GM12873 (cell line): ENCODE results near the gene FAM187B.

Experiments
- CTCF ChIP-seq: IDR thresholded peaks from 2 replicates; pipeline ENCODE4 v1.5.1; 2012; ENCODE audit warnings: low read depth, mild to moderate bottlenecking, moderate library complexity, low read length, control low read depth; ENCODE audit not compliant: insufficient read depth; ENCODE audit errors: missing control alignments

FAM187B gene

GRCh38 chr19:35266520-35267352 lies 38.2 kb upstream of the FAM187B start:
- no peak for TF ChIP-seq CTCF

- no peak for TF ChIP-seq CTCF
Observed at GRCh38 chr19:35265900-35266519, 37.5 kb upstream of the FAM187B start.

- TF ChIP-seq CTCF = no peak
Observed at GRCh38 chr19:35265126-35265899, 36.8 kb upstream of the FAM187B start.

GRCh38 chr19:35264268-35265125 lies 36.0 kb upstream of the FAM187B start:
- no peak for TF ChIP-seq CTCF

- TF ChIP-seq CTCF = no peak
Observed at GRCh38 chr19:35262101-35262761, 33.7 kb upstream of the FAM187B start.

- TF ChIP-seq CTCF = no peak
Observed at GRCh38 chr19:35261356-35262100, 33.0 kb upstream of the FAM187B start.
